Erythroblast (primary cell): Measurements from ENCODE around the gene FIZ1.

Experiments
- DNase-seq, 2 experiments: peaks; one replicate each; lab custom pipeline; 2025; lab: John Stamatoyannopoulos, UW
- GATA1 ChIP-seq: IDR thresholded peaks from 2 replicates; pipeline ENCODE4 v1.6.1; 2011; ENCODE audit warnings: low read depth, mild to moderate bottlenecking, control low read depth, low read length, moderate library complexity
- POLR2A ChIP-seq: IDR thresholded peaks from 2 replicates; pipeline ENCODE4 v1.6.1; 2011; ENCODE audit warnings: mild to moderate bottlenecking, low read length

FIZ1 gene

DNA sequence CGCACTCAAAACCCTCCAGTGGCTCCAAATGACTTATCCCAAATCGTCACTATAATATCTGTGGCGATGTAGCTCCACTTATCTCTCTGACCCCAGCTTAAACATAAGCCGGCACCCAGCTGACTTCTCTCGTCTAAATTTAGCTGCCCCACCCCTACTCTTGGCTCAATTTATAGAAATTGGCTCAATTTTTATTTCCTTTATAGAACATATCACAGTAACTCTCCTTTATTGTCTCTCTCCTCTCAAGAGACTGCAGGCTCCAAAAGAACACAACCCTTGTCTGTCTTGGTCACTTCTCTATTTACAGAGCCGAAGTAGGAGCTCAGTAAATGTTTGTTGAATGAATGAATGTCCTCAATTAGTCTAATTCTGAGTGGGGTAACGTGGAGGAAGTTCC lies 24.2 kb upstream of the FIZ1 start:
- DNase-seq, result peak; percentile 53 to 54
- TF ChIP-seq POLR2A (no peak), GATA1 (no peak)

DNA sequence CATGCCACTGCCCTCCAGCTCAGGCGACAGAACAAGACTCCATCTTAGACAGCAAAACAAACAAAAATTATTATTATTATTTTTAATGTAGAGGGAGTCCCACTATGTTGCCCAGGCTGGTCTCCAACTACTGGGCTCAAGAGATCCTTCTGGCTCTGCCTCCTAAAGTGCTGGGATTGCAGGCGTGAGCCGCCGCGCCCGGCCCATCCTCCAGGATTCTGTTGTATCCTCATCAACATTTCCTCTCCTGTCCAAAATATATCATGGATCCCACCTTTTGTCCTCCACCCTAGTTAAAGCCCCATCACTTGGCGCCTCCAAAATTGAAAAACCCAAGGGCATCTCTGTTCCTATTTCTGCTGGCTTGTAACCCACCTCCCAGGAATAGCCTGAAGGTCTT lies 23.8 kb upstream of the FIZ1 start:
- no peak for DNase-seq
- TF ChIP-seq POLR2A (no peak), GATA1 (no peak)

DNA sequence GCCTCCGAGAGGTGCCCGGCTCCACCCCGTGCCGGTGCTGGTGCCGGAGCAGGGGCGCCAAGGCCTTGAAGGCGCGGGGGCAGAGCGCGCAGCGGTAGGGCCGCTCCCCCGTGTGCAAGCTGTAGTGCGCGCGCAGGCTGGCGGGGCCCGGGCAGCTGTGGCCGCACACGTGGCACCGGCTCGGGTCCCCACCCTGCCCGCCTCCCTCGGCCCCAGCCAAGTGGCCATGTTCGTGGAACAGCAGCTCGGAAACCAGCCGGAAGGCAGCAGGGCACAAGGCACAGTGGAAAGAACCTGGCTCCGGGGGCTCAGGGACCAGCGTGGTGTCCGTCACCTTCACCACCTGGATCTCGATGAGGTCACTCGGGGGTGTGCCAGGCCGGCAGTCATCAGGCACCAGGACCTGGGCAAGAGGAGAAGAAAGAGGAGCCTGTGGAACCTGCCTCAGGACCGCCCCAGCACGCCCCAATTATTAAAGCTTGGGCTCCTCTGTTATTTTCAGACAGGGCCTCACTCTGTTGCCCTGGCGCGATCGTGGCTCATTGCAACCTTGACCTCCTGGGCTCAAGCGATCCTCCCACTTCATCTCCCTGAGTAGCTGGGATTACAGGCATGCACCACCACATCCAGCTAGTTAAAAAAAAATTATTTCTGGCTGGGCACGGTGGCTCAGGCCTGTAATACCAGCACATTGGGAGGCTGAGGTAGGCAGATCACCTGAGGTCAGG lies 23.1 kb upstream of the FIZ1 start:
- no peak for TF ChIP-seq POLR2A
- no peak for TF ChIP-seq GATA1
- no peak for DNase-seq

DNA sequence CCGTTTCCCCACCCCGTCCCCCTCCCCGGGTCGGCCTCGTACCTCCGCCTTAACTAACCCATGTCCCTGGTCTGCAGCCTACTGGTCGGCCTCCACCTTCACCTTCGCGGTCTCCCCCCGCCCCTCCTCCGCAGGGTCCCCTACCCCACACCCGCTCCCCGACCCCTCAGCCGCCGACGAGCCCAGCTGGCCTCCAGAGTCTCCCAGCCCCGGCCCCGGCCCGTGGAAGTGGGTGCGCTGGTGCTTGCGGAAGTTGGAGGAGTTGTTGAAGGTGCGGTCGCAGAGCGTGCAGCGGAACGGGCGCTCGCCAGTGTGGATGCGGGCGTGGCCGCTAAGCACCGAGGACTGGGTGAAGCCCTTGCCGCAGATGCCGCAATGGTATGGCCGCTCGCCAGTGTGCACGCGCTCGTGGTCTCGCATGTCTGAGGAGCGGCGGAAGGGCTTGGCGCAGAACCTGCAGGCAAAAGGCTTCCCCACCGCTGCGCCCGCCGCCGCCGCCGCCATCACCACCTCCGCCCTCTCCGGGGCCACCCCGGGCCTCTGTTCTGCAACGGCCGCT lies 22.4 kb upstream of the FIZ1 start:
- no peak for DNase-seq
- TF ChIP-seq GATA1 (no peak), POLR2A (no peak)

DNA sequence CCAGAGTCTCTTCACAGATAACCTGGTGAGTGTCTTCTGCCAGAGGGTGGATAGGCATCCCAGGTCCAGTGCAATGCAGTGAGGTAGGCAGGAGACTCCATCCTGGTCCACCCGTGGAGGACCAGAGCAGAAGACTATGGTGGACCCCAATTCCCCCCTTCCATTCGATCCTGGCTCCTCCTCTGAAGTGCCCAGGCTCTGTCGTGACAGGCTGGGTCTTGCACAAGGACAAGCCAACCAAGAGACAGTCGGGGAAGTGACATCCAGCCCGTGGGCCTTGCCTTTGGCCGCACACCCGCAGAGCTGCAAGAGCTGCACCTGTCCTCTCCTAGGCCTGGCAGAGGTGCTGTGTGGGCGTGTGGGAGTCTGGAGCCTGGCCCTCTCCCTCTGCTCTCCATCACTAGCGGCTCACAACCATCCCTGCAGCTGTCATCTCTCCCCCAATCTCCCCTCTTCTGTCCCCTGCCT lies 21.9 kb upstream of the FIZ1 start:
- TF ChIP-seq GATA1 (no peak), POLR2A (no peak)
- DNase-seq, result no peak

DNA sequence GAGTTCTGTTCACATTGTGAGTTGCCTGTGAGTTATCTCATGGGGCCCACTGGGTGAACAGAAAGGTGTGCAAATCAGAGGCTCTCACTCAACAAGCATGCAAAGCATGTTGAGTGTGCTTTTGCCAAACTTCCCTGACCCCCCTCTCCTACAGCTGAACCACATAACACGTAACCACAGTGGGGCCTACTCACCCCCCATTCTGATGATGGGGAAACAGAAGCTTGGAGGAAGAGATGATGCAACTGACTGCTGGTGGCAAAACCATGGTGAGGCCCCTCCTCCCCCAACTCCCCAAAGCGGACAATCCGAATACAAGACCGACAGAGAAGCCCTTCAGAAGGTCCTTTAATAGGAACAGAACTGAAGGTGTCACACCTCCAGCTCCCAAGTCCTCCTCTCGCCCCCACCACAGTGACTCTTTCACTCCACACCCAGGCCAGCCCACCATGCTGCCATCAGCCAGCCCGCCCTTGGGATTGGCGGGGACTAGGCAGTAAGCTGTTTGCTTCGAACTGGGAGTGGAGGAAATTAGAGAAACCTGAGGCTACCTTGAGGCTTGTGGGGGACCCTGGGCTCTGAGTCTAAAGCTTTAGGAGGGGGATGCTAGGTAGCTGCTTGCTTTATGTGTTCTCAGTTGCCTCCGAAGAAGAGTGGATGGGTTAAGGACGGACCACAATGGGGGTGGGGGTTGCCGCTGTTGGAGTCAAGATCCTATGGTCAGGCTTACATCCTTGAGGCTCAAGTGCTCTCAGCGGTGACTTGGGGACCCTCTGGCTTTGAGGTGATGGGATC lies 21.3 kb upstream of the FIZ1 start:
- DNase-seq, result no peak
- TF ChIP-seq POLR2A (no peak), GATA1 (no peak)

DNA sequence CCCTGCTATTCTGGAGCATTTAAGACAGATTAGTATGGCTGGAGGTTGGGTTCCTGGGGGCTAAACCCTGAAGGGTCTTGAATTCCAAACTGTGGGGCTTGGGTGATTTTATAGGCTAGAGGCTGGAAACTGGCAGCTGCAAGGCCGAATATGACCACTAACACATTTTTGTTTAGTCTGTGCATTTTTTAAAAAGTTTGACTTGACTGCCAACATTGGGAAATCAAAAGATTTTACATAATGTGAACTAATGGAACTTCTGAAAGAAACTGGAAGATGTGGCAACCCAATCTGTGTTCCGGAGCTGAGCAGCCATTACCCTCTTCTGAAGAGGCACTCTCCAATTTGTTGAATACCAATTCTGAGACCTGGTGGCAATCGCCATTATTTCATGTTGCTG lies 20.0 kb upstream of the FIZ1 start:
- no peak for DNase-seq
- no peak for TF ChIP-seq GATA1
- TF ChIP-seq POLR2A, result no peak

DNA sequence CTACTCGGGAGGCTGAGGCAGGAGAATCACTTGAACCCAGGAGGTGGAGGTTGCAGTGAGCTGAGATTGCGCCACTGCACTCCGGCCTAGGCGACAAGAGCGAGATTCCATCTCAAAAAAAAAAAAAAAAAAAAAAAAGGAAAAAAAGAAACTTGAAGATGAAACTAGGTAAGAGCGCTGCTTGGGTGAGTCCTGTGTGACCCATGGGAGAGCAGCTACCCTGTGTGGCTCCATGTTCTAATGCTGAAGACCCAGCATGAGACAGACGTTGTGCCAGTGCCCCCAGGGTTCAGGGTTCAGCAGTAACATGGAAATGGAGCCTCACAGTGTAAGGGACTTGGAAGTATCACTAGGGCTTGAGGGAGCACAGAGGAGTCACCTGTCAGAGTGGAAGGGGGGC lies 19.1 kb upstream of the FIZ1 start:
- DNase-seq, result no peak

DNA sequence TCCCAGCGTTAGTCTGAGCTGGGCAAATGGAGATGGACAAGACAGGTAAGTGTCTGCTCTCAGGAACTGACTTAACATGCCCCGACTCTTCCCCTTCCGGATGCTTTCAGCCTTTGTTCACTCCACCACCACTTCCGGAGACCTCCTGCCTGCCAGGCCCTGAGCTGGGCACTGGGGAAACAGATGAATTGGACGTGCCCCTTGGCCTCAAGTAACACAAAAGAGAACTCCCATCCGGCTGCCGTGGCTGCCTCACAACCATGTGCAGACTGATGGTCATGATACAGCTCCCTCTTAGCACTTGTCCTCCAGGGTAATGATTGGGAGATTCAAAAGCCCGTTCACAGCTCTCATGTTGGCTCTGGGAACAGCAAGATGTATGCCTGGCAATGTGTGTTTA lies 18.1 kb upstream of the FIZ1 start:
- DNase-seq, result no peak
- TF ChIP-seq GATA1 (no peak), POLR2A (no peak)

More for the DNA sequence above, 19.1 kb upstream of the FIZ1 start:
- TF ChIP-seq GATA1 (no peak), POLR2A (no peak)

DNA sequence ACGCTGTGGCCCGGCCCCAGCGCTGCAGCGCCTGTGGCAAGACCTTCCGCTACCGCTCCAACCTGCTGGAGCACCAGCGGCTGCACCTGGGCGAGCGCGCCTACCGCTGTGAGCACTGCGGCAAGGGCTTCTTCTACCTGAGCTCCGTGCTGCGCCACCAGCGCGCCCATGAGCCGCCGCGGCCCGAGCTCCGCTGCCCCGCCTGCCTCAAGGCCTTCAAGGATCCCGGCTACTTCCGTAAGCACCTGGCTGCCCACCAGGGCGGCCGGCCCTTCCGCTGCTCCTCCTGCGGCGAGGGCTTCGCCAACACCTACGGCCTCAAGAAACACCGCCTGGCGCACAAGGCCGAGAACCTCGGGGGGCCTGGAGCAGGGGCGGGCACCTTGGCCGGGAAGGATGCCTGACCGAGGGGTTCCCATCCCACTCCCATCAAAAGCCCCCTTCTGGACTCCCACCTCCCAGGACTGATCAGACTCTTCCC lies 17.1 kb upstream of the FIZ1 start:
- no peak for DNase-seq
- TF ChIP-seq POLR2A (no peak), GATA1 (no peak)

DNA sequence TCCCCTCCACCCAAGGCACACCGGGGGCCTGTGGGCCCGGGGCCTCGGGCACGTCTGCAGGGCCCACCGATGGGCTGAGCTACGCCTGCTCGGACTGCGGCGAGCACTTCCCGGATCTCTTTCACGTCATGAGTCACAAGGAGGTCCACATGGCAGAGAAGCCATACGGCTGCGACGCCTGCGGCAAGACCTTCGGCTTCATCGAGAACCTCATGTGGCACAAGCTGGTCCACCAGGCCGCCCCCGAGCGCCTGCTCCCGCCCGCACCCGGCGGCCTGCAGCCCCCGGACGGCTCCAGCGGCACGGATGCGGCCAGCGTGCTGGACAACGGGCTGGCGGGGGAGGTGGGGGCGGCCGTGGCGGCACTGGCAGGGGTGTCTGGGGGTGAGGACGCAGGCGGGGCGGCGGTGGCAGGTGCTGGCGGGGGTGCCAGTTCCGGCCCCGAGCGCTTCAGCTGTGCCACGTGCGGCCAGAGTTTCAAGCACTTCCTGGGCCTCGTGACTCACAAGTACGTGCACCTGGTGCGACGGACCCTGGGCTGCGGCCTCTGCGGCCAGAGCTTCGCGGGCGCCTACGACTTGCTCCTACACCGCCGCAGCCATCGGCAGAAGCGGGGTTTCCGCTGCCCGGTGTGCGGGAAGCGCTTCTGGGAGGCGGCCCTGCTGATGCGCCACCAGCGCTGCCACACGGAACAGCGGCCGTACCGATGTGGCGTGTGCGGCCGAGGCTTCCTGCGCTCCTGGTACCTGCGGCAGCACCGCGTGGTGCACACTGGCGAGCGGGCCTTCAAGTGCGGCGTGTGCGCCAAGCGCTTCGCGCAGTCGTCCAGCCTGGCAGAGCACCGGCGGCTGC lies 16.5 kb upstream of the FIZ1 start:
- no peak for DNase-seq
- TF ChIP-seq GATA1, result no peak

DNA sequence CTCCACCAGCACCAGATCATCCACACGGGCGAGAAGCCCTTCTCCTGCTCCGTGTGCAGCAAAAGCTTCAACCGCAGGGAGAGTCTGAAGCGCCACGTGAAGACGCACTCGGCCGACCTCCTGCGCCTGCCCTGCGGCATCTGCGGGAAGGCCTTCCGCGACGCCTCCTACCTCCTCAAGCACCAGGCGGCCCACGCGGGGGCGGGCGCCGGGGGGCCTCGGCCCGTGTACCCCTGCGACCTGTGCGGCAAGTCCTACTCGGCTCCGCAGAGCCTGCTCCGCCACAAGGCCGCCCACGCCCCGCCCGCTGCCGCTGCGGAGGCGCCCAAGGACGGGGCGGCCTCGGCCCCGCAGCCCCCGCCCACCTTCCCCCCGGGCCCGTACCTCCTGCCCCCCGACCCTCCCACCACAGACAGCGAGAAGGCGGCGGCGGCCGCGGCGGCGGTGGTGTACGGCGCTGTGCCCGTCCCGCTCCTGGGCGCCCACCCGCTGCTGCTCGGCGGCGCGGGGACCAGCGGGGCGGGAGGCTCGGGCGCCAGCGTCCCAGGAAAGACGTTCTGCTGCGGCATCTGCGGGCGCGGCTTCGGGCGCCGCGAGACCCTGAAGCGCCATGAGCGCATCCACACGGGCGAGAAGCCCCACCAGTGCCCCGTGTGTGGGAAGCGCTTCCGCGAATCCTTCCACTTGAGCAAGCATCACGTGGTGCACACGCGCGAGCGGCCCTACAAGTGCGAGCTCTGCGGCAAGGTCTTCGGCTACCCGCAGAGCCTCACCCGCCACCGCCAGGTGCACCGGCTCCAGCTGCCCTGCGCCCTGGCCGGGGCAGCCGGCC lies 15.6 kb upstream of the FIZ1 start:
- TF ChIP-seq POLR2A, result no peak
- TF ChIP-seq GATA1, result no peak
- DNase-seq, result no peak
